HG03457 (cell line): Measurements from ENCODE around the gene COX6B2.
A peak's percentile ranks its signal among the peaks of the same experiment; 100 is the strongest.
"Not testable (repeated sequence)": the region's sequence is repeated elsewhere in the genome, so short reads cannot be mapped to it uniquely, and the experiment has no call there.

ENCODE experiments used
- ATAC-seq: cut with Tn5 transposase; IDR thresholded peaks from one replicate; pipeline ENCODE4 v1.9.1; 2021; ENCODE audit warnings: moderate number of reproducible peaks; ENCODE audit not compliant: unreplicated experiment

The COX6B2 gene

GRCh38 chr19:55354698-55355212 is at the start of gene COX6B2:
Gene COX6B2 (minus strand): TSS chr19:55354719. CDS start chr19:55354521, 198 bp downstream.
- ATAC-seq = no peak

DNA sequence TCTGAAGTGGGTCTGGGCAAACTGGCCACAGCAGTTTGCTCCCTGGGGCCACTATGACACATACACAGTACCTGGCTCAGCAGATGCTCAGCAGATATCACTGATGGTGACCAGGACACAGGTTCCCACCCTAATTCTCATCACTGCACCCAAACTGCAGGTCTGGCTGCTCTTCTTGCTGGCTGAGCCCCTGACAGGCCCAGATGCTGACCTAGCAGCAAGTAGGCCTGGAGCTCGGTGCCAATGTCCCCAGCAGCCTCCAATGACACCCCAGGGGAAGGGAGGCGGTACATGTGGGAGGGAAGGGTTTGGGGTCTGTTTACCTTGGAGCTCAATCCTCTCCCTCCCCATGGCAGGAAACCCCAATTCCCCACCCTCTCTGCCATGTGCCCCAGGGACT is 48.0 kb upstream of the COX6B2 start:
- ATAC-seq = no peak

DNA sequence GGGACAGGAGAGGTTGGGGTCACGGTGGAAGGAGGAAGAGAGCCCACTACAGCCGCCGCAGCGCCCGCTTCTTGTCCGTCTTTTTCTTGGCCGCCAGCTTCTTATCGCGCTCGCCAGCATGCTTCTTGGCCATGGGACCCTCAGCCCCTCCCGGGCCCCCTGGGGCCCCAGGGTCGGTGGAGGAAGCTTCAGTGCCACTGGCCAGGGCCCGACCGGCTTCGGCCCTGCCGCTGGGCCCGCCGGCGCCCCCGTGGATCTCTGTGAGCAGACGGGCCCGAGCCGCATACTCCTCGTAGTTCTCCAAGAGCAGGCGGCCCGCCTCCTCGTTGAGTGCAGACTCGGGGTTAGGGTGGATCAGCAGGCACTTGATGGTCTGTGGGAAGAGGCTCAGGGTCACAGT is 46.9 kb upstream of the COX6B2 start:
- ATAC-seq = not testable (repeated sequence)

DNA sequence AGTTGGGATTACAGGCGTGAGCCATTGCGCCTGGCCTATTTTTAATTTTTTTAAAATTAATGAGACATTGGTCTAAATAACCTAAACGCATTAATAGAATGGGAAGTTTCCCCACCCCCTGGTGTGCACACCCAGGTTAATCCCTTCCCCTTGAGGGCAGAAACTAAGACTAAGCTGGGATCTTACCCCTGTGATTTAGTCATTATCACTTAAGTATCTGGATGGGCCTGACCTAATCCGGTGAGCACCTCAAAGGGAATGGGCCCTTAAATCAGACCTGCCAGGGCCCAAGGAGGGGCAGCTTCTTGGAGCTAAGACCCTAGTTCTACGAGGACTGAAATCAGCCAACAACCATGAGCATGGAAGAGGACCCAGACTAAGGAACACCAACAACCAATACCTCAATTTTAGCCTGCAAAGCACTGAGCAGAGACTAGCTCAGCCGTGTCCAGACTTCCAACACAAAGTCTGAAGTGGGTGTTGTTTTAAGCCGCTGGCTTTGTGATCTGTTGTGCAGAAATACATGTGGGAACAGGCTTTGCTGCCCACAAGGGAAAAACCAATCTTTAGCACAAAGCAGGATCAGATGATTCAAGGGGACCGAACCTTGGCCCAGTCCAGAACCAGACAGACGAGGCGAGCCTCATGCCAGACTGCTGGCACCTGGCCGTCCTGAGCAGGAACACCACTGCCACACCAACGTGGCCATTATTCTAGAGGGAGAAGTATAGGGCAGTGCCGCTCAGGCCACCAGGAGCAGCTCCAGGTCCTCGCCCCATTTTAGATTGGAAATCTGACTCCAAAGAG is 46.0 kb upstream of the COX6B2 start:
- ATAC-seq = no peak

DNA sequence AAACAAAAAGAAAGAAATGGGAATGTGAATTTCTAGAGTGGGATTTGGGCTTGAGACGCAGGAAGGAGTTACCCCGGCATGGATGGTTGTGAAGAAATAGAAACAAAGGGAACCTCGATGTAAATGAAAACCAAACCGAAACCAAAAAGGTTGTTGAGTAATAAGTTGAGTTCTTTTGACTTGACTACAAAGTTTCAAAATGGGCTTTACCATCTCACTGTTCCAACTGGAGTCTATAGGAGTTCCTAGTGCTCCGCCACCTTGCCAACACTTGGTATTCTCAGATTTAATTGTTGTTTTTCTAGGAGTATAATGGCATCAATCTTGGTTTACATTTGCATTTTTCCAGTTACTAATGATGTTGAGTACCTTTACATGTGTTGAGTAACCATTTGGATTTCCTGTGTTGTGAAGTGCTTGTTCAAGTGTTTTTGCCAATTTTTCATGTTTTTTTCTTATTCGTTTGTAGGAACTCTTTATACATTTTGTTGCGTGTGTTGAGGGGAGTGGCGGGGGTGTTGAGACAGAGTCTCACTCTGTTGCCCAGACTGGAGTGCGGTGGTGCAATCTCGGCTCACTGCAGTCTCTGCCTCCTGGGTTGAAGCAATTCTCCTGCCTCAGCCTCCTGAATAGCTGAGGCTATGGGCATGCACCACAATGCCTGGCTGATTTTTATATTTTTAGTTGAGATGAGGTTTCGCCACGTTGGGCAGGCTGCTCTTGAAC is 43.8 kb upstream of the COX6B2 start:
- ATAC-seq = no peak

DNA sequence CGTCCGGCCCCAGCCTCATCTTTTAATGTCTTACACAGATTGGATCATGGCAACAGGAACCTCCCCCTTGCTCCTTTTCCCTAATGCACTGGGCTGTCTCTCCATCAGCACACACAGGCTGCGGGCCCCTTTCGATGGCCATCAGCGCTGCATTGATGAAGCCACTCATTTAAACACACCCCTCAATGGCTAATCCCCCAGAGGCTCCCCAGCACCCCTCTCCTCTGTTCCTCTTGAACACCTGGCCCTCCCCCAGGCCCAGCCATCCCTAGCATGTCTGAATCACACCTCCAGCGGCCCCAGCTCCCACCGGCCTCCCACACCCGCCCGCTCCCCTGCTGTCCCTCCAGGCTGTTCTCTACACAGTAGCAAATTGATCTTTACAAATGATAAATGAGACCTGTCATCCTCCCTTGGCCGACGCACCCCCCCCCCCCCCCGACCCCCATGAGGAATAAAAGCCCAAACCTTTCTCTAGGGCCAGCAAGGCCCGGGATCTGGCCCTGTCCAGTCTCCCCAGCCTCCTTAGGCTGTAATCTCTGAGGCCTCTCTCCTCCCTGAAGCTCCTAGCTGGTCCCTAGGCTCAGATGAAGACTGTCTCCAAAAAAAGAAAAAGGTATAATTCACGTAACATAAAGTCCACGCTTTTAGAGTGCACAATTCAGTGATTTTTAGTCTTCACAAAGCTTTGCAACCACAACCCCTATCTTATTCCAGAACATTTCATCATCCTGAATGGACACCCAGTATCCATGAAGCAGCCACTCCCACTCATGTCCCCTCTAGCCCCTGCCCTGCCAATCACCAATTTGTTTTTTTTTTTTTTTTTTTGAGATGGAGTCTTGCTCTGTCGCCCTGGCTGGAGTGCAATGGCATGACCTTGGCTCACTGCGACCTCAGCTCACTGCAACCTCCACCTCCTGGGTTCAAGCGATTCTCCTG is 38.6 kb upstream of the COX6B2 start:
- no peak for ATAC-seq

DNA sequence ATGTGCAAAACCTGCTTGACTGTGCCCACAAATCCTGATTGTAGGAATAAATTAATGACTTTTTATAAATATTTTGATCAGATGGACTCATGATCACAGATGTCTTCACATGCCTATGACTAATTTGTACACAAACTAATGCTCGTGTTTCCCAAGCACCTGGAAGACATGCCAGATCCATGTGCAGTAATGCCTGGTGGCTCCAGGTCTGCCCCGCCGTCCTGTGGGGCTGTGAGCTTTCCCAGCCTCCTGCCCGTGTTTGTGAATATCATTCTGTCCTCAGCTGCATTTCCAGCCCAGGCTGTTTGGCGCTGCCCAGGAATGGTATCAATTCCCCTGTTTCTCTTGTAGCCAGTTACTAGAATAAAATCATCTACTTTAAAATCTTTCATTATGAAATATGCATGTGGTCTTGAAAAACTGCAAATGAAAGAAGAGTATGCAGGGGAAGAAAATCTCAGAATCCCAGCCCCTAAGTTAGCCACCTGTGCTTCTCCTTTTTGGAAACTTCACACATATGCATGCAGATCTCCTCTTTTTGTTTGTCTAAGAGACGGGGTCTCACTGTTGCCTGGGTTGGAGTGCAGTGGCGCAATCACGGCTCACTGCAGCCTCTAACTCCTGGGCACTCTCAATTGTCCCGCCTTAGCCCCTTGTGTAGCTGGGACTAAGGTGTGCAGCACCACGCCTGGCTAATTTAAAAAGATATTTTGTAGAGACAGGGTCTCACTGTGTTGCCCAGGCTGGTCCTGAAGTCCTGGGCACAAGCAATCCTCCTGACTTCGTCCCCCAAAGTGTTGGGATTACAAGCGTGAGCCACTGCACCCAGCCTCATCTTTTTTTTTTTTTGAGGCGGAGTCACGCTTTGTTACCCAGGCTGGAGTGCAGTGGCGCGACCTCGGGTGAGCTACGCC is 37.4 kb upstream of the COX6B2 start:
- ATAC-seq = no peak

GRCh38 chr19:55391191-55391670 is 36.7 kb upstream of the COX6B2 start:
- ATAC-seq = no peak

DNA sequence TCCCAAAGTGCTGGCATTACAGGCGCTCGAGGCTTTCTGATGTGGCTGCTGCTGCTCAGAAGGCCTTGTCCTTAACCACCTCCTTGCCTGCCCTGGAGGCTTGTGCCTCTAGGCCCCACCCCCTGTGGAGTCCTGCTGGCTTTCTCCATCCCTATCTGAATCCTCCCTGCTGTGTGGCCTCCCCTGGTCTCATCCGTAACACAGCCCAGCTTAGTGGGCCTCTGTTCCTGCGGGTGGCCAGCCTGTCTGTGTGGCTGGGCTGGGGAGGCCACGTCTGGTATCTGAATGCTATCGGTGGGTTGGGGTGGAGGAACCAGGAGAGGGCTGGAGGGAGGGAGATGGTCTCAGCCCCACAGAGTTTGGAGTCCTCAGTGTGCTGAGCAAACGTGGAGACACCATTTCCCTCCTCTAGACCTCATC is 36.0 kb upstream of the COX6B2 start:
- no peak for ATAC-seq

DNA sequence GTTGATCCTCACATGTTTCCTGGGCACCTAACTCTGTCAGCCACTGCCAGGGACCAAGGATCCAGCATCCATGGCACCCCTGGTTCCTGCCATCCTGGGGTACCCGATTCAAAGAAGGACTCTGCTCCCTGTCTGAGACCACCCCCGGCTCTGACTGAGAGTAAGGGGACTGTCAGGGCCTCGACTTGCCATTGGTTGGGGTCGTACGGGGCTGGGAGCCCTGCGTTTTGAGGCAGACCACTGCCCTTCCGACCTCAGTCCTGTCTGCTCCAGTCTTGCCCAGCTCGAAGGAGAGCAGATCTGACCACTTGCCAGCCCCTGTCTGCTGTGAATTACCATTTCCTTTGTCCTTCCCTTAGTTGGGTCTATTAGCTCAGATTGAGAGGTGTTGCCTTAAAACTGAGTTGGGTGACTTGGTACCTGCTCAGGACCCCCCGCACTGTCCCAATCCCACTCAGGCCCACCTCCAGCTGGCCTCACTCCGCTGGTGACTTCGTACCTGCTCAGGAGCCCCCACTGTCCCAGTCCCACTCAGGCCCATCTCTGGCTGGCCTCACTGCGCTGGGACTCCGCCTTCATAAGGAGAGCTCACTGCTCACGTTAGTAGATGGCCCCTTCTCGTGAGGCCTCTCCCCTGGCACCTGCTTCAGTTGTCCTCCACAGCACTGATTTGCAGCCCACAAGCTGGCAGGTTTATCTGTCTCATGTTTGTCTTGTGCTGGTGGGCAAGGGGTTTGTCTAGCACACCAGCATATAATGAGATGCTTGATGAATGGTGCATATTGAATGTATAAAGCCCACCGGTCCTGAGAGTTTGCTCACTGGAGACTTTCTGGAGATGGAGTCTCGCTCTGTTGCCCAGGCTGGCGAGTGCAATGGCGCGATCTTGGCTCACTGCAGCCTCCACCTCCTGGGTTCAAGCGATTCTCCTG is 35.1 kb upstream of the COX6B2 start:
- no peak for ATAC-seq

GRCh38 chr19:55387736-55388497 is 33.4 kb upstream of the COX6B2 start:
- ATAC-seq = no peak

DNA sequence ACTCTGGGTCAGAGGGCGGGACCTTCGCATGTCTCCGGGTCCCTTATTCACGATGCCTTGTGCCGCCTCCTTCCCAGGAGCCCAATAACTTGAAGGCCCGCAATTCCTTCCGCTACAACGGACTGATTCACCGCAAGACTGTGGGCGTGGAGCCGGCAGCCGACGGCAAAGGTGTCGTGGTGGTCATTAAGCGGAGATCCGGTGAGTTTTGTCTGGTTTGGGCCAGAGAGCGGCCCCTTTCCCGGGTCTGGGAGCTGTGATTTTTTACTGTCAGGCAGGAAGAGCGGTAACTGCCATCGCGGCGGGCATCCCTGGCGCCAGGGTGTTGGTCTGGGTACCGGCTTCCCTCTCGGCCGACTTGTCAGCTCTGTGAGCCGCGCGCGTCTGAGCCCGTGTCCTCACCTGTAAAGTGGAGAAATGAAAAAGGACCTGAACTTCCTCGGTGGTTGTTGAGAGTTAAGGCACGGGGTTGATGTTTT is 32.0 kb upstream of the COX6B2 start:
- ATAC-seq = no peak

DNA sequence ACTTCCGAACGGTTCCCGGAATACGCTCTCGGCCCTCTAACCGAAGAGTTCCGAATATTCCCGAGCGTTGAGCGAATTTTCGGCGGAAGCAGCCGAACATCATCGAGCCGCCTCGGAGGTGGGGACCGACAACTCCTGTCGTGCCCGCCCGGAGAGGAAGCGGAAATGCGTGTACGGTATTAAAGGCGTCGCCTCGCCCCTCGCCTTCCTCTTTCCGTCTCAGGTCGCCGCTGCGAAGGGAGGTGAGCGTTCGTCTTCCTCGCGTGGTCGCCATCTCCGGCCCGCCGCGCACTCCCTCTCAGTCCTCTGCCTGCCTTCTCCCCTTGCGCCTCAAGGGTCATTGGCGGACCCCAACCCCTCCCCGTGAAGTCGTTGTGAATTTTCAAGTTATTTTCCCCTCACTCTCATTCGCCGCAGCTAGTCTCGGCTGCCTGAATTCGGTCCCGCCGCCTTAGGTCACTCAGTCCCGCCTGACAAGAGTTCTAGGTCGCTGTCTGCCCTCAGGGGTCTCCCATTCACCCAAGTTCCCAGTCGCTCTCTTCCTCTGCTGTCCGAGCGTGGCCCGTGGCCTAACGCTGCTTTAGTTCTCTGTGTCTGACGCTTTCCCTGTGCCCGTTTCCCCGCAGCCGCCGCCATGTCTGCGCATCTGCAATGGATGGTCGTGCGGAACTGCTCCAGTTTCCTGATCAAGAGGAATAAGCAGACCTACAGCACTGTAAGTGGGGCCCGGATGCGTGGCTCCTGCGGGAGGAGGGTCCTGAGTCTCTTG is 31.4 kb upstream of the COX6B2 start, which contains the start of gene RPL28:
Gene RPL28, plus strand, starts transcription at position 209 of the 769 bp plus-strand sequence. Its CDS starts 426 bp downstream, at position 635.
- ATAC-seq = peak; percentile 53

GRCh38 chr19:55384920-55385723 is 30.6 kb upstream of the COX6B2 start:
- ATAC-seq = peak; percentile 36

GRCh38 chr19:55384131-55384919 is 29.8 kb upstream of the COX6B2 start, which contains the start of gene TMEM238:
Gene TMEM238 (minus strand): TSS chr19:55384292. CDS start chr19:55384259, 33 bp downstream.
- ATAC-seq = no peak
